OCI-LY3 (cell line): Measurements from ENCODE around the gene MAOA.

Source experiments
- CTCF ChIP-seq: fragments of 200-600, 300-600 bp; sonication (generic); IDR thresholded peaks from 2 replicates; pipeline ENCODE4 v1.5.1; 2014; ENCODE audit warnings: antibody characterized with exemption, low read length, low read depth
- EZH2phosphoT487 ChIP-seq: fragments of 200-600 bp; shearing (Covaris generic); IDR thresholded peaks from 2 replicates; pipeline ENCODE4 v1.6.1; 2018; ENCODE audit warnings: antibody characterized with exemption, mixed run types, low read depth

- TF ChIP-seq CTCF, result no peak
- no peak for TF ChIP-seq EZH2phosphoT487
Observed at GRCh38 chrX:43654431-43655150, 1.5 kb upstream of the MAOA start.
